ENCODE measurements around the gene DIAPH2.

DNA sequence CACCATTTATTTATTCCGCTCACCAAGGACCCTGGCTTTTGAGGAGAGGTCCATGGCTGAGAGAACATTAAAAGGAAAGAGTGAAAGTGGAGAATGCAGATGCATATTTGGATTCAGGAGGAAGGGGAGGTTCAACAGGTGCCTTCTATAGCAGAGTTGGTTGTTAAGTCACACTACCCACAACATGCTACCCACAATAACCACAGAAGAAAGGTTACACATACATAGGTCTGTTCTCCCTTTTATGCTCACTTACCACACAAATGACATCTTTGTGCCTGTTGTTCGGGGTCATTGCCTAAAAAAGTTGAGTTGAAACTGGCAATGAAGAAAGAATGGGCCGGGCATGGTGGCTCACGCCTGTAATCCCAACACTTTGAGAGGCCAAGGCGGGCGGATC, 786.4 kb downstream of the DIAPH2 start:
- TF ChIP-seq, protein P1, sequence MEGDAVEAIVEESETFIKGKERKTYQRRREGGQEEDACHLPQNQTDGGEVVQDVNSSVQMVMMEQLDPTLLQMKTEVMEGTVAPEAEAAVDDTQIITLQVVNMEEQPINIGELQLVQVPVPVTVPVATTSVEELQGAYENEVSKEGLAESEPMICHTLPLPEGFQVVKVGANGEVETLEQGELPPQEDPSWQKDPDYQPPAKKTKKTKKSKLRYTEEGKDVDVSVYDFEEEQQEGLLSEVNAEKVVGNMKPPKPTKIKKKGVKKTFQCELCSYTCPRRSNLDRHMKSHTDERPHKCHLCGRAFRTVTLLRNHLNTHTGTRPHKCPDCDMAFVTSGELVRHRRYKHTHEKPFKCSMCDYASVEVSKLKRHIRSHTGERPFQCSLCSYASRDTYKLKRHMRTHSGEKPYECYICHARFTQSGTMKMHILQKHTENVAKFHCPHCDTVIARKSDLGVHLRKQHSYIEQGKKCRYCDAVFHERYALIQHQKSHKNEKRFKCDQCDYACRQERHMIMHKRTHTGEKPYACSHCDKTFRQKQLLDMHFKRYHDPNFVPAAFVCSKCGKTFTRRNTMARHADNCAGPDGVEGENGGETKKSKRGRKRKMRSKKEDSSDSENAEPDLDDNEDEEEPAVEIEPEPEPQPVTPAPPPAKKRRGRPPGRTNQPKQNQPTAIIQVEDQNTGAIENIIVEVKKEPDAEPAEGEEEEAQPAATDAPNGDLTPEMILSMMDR (IDR thresholded peaks at IDR 0.05; ENCODE audit: low read depth, low read length, poor library complexity, severe bottlenecking): no peak
- TF ChIP-seq EZH2phosphoT487 (IDR thresholded peaks at IDR 0.05; ENCODE audit: borderline replicate concordance, low read length): no peak

Data from DOHH2 (cell line).